AML-193 (cell line): Measurements from ENCODE around the gene FIBCD1.
"Not testable (repeated sequence)": the region's sequence is repeated elsewhere in the genome, so short reads cannot be mapped to it uniquely, and the experiment has no call there.

Experiments
- DNase-seq, 2 experiments: peaks; one replicate each; lab custom pipeline; 2025; lab: John Stamatoyannopoulos, UW

FIBCD1 gene

DNA sequence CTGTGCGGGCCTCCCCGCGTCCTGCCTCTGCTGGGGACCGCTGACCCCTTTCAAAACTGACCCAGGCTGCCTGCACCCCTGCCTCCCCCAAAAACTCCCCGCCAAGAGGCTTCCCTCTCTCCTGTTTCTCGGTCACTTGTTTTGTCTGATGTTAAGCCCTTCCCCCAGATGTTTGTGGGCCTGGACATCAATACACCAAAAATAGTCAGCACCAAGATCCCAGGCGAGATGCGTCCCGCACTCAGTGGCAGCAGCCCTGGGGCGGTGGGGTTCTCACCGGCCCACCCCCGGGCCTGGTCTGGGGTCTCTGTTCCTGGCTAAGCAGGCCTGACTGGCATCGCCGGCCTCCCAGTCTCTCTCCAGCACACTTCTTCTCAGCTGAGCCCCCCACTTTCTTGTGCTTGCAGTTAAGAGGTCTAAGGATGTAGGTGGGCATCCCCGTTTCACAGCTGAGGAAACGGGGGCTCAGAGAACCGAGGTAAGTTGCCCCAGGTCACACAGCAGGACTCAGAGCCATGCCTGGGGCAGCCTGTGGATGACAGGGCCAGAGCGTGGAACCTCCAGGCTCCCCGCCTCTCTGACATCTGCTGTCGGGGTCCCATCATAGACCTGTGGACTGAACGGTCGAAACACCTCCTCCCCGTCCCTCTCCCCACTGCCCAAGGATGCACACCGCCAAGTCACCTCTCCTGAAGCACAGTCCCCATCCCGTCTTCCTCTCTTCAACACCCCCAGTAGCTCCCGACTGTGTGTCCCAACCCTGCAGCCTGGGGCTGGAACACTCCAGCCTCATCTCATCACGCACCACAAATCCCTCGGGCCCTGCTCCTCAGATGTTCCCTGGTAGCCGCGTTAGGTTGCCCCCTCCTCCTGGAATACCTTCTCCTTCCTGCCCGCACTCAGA is 16.8 kb downstream of the FIBCD1 start:
- no peak for DNase-seq

DNA sequence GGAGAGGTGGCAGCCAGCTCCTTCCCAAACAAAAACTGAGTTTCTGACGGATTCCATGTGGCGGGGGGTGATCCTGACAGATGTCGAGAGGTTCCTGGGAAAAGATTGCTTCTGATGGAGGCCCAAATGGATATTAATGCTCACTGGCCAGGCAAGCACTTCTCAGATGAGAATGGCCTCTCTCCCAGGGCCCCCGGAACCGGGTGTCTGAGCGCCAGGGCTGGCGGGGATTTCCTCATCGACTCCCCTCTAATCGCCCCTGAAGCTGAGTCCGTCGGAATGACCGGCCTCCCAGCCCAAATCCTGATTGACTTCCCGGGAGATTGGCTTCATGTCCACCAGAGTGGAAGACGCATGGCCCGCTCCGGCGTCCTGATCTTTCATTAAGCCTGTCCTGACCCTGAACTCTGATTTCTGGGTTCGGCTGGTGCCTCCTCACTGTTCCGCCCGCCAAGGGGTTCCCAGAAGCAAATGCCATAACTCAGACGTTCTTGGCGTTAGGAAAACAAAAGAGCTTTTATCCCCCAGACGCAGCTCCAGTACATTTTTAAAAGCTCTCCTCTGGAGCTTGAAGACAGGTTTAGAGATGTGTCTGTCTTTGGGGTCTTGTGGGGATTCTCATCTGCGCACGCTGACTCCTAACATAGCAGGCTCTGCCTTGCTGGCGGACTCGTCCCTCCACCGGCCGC is 17.6 kb downstream of the FIBCD1 start:
- no peak for DNase-seq

DNA sequence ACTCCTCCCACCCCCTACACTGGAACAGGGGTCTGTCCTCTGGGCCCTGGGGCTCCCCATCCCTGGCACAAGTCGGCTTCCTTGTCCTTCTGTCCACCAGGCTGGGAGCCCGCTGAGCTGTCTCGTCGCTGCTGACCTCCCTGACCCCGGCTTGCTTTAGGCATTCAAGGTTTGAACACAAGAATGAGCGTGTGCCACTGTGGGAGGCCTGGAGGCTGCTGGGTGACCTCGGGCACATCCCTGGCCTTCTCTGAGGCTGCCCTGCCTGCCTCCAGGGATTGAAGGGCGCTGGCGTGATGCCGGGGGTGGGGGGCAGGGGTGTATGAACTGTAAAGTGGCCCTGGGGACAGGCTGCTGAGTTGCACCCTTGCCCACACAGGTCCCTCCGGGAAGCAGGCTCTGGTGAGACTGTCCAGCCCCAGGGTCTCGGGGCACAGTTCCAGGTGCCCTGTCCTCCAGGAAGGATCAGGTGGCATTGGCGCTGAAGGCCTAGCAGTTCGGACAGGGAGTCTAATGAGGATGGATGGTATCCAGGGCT is 18.2 kb downstream of the FIBCD1 start:
- DNase-seq = no peak

DNA sequence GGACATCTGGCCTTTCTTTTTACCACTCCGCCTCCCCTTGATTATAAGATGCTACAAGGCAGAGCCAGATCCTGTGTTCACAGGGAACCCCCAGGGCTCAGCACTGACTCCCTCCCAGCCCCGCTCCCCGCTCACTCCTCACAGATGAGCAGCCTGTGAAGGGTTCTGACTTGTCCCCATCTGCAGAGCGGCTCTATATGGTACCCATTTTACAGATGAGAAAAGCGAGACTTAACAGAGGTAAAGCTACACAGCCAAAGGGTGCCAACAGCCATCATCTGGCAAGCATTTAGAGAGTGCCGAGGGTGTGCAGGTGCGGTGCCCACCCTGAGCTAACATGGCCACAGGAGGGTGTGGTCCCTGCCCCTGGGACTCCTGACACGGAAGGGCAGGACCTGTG is 18.8 kb downstream of the FIBCD1 start:
- DNase-seq = no peak

DNA sequence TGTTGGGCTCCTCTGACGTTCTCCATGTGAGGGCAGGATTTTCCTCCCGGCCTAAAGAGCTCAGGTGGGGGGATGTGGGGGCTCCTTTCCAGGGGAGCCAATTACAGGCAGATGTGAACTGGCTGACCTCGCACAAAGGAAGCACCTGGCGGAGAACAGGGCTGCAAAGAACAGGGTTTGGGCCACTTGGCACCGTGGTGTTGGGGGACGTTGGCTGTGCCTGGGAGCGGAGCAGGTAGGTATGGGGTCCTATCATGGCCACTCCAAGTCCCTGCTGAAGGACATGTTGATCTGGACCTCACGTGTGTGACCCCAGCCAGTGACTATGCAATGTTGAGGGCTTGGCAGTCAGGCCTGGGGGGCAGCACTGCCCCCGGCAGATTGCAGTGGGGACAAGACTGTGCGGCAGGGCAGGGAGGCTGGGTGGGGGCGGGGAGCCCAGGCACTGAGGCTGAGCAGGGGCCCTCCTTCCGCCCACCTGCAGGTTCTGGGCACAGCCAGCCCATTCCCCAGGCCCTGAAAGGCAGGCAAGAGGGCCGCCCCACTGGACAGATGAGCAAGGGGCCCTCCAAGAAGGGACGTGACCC is 19.4 kb downstream of the FIBCD1 start:
- no peak for DNase-seq

DNA sequence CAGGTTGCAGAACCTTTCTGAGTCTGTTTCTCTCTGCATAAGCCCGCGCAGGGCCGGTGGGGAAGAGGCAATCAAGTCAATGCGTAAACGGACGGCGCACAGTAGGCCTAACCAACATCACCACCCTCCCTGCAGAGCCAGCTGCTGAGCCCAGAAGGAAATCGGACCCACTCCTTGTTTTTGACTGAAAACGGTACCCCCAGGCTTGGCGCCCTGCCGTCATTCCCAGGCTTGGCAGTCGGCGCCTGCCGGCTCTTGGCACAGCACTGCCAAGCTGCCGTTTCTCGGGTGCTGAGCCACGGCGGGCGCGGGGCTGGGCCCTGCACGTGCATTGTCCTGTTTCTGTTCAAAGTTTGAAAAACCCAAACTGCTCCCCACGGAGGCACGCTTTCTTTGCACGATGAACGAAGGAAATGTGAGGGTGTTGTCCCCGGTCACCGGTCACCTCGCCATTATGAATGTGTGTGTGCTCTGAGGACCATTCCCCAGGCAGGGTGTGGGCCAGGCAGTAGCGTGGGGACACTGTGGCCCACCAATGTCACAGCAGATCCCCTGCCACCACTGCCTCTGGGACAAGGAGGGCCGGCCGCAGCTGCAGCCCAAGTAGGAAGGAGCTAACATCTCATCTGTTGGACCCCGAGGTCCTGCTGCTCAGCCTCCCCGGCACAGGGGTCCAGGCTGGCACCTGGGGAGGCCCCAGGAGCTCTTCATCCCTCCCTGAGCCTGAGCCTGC is 20.1 kb downstream of the FIBCD1 start:
- no peak for DNase-seq

DNA sequence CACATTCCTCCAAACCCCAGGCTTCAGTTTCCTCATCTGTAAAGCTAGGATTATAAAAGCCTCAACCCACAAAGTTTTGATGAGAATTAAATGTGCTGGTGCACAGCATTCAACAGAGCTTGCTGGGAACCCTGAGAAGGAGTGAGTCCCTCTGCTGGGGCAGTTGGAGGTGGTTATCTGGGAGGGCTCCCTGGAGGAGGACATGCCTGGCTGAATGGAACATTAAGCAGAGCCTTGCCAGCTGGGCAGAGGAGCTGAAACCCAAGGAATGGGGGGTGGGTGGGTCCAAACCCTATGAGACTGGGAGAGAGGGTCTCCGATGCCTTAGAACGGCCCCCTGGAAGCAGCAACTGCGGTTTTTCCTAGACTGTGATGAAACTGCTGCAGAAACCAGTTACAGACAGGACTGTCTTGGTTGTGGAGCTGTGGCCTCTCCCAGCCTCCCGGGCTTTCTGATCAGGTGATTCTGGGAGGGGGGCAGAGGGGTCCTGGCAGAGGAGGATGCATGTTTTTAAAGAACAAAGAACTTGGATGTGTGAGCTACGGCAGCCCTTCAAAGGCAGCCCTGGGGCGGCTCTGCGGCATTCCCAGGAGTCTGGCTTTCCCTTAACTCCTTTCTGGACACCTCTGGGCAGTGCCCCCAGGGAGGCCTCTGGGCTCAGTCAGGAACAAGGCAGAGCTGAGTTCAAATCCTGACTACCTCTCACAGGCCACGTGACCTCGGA is 20.8 kb downstream of the FIBCD1 start:
- no peak for DNase-seq

DNA sequence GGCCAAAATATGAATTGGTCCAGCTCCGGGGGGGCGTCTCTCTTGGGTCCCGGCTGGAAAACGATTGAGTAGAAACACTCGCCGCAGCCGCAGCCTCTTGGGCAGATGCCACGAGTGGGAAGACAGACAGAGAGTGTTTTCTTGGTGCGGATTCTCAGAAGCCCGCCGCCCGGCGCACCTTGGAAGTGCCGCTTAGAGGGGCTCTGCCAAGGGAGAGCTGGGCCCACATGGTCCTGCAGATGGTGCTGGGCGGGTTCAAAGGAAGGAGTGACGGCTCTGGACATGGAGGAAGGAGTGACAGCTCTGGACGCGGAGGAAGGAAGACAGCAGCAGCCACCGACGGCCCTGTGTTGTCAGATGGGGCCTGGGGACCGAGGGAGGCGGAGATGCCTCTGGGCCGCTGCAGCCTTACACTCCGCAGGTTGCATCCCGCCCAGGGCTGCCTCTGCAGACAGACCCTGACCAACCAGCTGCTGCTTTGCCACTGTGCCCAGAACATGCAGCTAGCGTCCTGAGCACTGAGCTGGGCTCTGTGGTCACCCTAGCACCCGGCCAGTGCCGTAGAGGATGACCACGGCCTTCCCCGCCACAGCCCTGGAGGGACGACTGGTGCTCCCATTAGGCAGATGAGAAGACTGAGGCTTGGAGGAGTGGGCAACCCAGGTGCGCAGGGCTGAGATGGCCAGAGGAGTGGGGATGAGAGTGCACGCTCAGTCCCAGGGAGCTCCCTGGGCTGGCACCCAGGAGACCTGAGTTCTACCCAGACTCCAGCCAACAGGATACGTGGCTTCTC is 21.7 kb downstream of the FIBCD1 start:
- DNase-seq = no peak

DNA sequence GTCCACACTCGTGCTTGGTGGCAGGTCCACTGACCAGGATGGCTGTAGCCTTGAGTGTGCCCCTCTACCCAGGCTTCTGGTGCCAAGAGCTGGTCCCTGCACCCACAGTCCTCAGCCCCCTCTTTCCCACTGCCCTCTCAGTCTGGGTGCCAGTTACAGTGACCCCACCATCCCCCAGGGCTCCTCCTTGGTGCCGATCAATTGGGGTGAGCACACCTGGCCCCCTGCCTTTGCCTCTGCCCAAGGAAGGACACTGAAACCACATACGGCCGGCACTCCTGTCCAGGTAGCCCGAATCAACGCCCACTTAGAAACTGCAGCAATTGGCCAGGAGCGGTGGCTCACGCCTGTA is 24.0 kb downstream of the FIBCD1 start:
- no peak for DNase-seq

DNA sequence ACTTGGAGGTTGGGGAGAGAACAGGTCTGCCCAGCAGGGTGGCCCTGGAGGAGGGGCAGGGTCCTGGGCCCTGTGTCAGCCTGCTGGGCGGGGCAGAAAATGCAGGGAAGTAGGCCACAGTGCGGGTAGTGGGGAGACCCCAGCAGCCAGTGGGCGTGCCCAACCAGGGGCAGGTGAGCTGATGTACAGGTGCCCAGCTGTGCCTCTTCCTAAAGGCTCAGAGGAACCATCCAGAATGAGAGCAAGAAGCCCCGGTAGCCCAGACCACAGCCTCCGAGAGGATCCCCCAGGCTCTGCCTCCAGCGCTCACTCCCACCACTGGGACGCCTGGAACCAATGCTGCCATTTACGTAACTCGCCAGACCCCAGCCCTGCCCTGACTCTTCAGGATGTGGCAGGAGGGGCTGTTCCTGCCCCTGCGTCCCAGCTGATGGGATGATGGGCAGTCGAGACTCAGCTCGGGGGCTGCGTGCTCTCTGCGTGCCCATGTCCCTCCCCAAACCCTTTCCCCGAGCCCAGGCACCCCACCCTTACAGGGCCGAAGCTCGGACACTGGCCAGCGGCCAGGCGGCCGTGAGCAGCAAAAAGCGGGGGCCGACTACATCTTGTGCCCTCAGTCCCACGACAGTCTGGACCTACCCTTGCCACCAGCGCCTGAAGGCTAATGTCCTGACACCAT is 24.5 kb downstream of the FIBCD1 start:
- DNase-seq = no peak

DNA sequence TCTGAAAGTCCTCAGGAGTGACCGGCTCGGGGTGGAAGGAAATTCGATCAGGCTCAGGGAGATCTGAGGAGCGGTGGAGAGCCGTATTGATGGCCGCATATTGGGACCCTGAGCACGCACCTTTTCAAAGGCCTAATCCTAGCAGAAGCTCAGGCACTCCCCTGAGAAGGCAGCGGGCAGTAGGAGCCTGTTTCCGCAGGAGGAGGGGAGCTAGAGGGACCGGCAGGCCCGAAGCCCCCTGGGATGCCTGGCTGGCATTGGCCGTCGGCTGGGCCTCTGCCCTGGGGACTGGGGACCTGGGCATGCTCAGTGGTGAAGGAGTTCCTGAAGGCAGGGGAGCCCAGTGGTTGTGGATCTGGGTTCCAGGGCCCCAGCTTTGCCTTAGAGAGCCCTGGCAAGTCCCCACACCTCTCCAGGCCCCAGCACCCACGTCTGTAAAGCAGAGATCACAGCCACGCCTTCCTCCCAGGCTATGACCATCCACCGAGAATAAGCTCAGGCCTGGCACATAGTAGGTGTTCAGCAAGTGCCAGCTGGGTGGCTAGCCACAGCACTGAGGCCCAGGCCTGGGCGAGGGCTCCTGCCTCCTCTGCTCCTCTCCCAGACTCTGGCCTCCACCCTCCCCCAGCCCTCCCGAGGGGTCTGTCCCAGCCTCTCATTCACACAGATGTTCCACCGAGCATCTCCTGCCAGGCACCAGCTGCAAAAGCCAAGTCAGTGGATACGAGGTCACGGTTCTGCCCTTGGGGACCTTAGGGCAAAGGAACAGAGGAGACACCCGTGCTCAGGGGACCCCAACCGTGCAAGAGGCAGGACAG is 25.2 kb downstream of the FIBCD1 start:
- no peak for DNase-seq

DNA sequence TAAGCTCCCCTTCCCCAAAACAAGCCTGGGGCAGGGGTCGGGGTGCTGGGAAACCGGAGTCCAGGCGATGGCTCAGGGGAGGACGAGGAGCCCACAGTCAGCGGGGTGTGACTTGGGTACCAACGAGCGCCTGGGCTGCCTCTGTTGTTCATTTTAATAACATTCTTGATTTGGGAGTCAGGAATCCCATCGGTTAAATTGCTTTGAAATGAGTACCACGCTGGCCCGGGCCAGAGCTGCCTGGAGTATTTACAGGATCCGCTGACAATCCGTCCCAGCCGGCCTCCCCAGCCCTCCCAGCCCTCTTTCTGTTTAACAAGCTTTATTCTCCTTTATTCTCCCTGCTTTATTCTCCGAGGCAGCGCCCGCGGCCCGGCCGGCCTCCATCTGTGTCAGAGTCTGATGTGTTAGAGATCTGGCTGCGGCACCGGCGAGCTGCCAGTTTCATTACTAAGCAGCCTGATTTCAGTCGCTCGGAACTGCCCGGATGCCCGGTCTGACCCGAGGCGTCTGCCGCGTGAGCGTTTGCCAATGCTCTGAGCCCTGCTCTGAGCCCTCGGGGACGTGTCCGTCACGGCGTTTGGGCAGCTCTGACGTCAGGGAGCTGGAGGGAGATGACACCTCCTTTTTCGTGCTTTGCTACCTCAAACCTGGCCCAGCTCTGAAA is 26.0 kb downstream of the FIBCD1 start:
- no peak for DNase-seq

DNA sequence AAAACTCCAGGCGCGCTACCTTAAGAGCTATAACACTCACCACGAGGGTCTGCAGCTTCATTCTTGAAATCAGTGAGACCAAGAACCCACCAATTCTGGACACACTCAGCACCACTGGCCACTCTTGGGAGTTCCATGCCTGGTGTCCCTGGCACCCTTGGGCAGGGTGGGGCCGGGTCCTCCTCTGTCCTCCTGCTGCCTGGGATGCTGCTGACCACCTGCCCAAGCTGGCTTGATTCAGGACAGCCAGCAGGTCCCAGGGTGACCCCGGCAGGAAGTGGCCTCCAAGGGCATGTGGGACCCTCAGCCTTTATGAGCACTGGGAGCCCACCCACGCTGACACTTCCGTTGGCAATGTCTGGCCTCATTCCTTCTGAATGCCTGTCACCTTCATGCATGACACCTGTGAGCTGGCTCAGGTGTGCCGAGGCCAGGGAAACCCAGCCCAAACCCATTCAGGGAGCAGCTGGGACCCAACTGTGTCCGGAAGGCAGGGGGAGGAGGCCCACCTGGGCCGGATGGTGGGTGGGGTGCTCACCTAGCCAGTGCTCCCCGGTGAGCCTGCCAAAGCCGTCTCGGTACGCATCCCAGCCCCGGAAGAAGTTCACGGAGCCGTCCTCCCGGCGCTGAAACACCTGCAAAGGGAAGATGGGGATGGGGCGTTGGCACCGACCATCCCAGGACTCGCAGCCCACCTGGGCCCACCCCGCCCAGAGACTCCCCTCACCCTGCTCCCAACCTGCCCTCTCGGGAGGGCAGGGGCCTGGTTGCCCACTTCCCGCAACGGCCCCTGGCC is 27.6 kb downstream of the FIBCD1 start:
- no peak for DNase-seq

DNA sequence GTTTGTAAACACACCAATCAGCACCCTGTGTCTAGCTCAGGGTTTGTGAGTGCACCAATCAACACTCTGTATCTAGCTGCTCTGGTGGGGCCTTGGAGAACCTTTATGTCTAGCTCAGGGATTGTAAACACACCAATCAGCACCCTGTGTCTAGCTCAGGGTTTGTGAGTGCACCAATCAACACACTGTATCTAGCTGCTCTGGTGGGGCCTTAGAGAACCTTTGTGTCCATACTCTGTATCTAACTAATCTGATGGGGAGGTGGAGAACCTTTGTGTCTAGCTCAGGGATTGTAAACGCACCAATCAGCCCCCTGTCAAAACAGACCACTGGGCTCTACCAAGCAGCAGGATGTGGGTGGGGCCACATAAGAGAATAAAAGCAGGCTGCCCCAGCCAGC is 28.4 kb downstream of the FIBCD1 start:
- not testable (repeated sequence) for DNase-seq

DNA sequence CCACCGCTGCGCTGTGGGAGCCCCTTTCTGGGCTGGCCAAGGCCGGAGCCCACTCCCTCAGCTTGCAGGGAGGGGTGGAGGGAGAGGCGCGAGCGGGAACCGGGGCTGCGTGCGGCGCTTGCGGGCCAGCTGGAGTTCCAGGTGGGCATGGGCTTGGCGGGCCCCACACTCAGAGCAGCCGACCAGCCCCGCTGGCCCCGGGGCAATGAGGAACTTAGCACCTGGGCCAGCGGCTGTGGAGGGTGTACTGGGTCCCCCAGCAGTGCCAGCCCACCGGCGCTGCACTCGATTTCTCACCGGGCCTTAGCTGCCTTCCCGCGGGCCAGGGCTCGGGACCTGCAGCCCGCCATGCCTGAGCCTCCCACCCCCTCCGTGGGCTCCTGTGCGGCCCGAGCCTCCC is 29.0 kb downstream of the FIBCD1 start:
- DNase-seq = not testable (repeated sequence)

DNA sequence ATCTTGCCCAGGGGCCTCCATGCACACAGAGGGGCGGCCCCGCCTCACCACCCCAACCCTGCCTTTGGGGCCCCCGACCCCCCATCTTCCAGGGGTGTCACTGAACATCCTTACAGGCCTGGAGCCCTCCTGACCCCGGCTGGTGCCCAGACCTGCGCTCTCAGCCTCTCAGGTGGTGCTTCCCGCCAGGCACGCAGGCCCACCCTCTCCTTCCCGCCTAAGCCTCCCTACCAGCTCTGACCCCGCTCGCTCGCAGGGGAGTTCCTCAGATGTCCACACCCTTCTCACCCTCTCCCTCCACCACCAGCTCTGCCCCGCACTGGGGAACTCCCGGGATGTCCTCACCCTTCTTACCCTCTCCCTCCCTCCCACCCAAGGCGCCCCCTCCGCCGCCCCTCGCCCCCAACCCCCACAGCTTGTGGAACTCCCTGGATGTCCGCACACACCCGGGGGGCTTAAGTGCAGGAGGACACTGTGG is 30.1 kb downstream of the FIBCD1 start:
- DNase-seq = no peak

DNA sequence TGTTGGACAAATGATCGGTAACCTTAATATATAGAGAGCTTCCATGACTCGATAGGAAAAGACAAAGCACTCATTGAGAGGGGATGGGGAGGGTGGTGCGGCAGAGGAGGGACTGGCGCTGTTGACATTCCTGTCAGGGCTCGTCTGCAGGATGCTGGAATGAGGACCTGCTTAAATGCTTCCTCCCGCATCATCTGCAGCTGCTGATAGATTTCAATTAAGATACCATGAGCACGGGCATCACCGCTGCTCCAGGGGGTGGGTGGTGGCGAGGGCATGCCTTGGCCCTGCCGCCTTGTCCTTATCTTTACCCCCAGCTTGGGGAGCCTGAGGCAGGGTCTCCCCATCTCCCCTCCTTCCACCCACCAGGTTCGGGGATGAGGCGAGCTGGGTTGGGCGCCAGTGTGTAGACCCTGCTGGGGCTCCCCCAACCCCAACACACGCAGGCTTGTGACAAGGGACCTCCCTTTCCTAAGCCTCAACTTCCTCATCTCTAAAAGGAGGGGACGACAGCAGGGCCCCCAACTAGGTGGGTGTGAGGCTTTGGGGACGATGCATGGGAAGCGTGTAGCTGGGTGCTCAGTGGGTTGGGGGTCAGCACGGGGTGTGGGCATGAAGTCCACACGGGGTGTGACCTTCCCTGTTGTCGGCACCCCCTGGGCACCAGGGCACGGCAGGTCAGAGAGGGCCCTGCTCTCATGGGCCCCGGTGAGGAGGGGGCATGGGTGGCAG is 30.7 kb downstream of the FIBCD1 start:
- DNase-seq = no peak
